ENCODE data around the gene MYL2.
"Not testable (repeated sequence)": the region's sequence is repeated elsewhere in the genome, so short reads cannot be mapped to it uniquely, and the experiment has no call there.

Gene MYL2

GRCh38 chr12:110920324-110920910 lies at the start of gene MYL2:
MYL2 (minus strand) TSS chr12:110920579; CDS start chr12:110920529, 50 bp downstream.
- no peak for DNase-seq

GRCh38 chr12:110966081-110966760 lies 45.8 kb upstream of the MYL2 start:
- no peak for DNase-seq

GRCh38 chr12:110965574-110965973 lies 45.2 kb upstream of the MYL2 start:
- DNase-seq: no peak

- no peak for DNase-seq
Observed at GRCh38 chr12:110960795-110961194, 40.4 kb upstream of the MYL2 start.

- DNase-seq: no peak
Observed at GRCh38 chr12:110957652-110958051, 37.3 kb upstream of the MYL2 start.

GRCh38 chr12:110957159-110957558 lies 36.8 kb upstream of the MYL2 start:
- no peak for DNase-seq

- DNase-seq: not testable (repeated sequence)
Observed at GRCh38 chr12:110950867-110951266, 30.5 kb upstream of the MYL2 start.

GRCh38 chr12:110950466-110950865 lies 30.1 kb upstream of the MYL2 start:
- not testable (repeated sequence) for DNase-seq

GRCh38 chr12:110948041-110948440 lies 27.7 kb upstream of the MYL2 start:
- DNase-seq: no peak

GRCh38 chr12:110943373-110943772 lies 23.0 kb upstream of the MYL2 start:
- no peak for DNase-seq

GRCh38 chr12:110941391-110941790 lies 21.0 kb upstream of the MYL2 start:
- DNase-seq: no peak

- DNase-seq: no peak
Observed at GRCh38 chr12:110940933-110941332, 20.6 kb upstream of the MYL2 start.

GRCh38 chr12:110940296-110940695 lies 19.9 kb upstream of the MYL2 start:
- no peak for DNase-seq

GRCh38 chr12:110937104-110937641 lies 16.8 kb upstream of the MYL2 start:
- peak; percentile 74 to 76 for DNase-seq

- DNase-seq: no peak
Observed at GRCh38 chr12:110936367-110937103, 16.2 kb upstream of the MYL2 start.

- no peak for DNase-seq
Observed at GRCh38 chr12:110935588-110935987, 15.2 kb upstream of the MYL2 start.

- no peak for DNase-seq
Observed at GRCh38 chr12:110934093-110934852, 13.9 kb upstream of the MYL2 start.

- DNase-seq: peak in 1 of 2 experiments; percentile 9
Observed at GRCh38 chr12:110933326-110933974, 13.1 kb upstream of the MYL2 start.

GRCh38 chr12:110932046-110932445 lies 11.7 kb upstream of the MYL2 start:
- DNase-seq: peak in 1 of 2 experiments; percentile 18

GRCh38 chr12:110931315-110931728 lies 10.9 kb upstream of the MYL2 start:
- peak in 1 of 2 experiments; percentile 11 for DNase-seq

- peak in 1 of 2 experiments; percentile 7 for DNase-seq
Observed at GRCh38 chr12:110930348-110931314, 10.3 kb upstream of the MYL2 start.

All from activated T-cell treated with anti-CD3 and anti-CD28 coated beads, Interleukin-2, amount 50 U/mL, for 48 hours (primary cell).